Activated CD4-positive, alpha-beta T cell treated with anti-CD3 and anti-CD28 coated beads for 4 hours (primary cell): ENCODE data around the gene ADAMTSL2.

ENCODE experiments used
- DNase-seq, 2 donors: peaks; one replicate each; pipeline ENCODE4 v3.0.0-alpha.2; 2020

The ADAMTSL2 gene

DNA sequence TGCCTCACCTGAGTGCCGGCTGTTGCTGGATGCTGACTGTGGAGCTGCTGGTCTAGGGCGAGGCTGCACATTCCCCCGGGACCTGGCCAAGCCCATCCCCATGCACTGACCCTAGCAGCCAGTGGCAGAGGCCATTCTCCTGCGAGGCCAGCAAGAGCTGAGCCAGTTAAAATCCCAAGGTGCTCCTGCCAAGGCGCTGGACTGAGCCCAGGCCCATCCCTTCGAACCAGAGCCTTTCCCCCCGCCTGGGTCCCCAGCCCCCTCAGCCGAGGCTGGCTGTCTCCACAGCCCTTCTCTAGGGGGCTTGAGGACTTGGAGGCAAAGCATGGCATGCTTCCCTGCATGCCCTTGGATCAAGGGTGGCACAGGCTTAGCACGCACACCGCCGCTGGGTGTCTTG, 1.6 kb downstream of the ADAMTSL2 start:
- no peak for DNase-seq

DNA sequence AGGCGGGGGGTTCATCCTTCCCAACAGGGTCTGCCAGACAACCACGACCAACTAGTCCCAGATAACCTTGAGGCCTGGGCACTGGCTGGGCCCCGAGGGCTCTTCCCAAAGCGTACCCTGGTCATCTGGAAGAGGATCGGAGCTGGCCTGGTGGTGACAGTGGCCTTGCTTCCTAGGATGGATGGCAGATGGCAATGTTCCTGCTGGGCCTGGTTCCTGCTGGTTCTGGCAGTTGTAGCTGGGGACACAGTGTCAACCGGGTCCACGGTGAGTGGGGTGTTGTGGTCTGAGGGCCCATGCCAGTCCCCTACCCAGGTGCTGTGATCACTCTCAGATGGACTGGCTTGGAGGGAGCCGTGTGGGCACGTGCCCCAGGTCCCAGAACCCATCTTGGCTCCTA, 2.0 kb downstream of the ADAMTSL2 start:
- DNase-seq, result no peak

GRCh38 chr9:133537257-133537656, 2.8 kb downstream of the ADAMTSL2 start:
- no peak for DNase-seq

GRCh38 chr9:133538176-133538575, 3.7 kb downstream of the ADAMTSL2 start:
- DNase-seq, result no peak

DNA sequence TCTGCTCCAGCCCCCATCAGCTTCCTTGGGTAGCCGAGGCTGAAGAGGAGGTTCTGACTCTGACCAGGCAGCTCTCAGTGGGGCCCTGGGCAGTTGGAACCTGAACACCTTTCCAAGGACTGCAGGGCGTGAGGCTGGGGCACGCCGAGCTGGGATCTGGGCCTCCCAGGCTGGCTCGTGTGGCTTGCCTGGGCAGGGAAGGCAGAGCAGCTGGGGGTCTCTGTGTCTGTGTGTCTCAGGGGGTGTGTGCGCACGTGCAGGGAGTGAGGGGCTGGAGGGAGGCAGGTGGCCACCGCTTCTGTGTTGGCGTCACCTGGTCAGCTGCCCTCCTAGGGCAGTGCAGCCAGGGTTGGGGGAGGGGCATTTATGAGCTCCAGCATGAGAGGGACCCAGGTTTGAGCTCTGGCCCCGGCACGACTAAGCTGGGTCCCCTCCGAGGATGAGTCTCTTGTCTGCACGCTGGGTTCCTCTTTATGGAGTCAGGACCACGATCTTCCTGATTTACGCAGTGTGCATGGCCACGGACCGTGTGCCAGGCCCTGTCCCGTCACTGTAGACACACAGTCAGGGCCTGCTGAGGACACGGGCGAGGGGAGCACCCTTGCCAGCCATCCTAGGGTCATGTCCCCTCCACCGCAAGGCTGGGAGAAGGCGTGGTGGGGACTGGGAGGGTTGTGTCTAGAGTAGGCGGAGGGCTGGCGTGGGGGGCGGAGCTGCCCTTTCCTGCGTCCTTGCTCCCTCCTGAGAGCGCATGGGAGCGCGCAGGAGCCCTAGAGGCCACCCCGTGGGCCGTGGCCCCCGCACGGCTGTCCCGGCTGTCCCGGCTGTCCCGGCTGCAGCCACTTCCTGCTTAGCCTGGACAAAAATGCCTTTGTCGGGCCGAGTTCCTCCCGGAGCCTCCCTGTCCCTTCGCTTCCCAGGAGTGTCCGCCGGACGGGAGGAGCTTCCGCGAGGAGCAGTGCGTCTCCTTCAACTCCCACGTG, 4.6 kb downstream of the ADAMTSL2 start:
- DNase-seq, result no peak

- no peak for DNase-seq
These were observed 5.6 kb downstream of the ADAMTSL2 start for GRCh38 chr9:133539991-133540697.

DNA sequence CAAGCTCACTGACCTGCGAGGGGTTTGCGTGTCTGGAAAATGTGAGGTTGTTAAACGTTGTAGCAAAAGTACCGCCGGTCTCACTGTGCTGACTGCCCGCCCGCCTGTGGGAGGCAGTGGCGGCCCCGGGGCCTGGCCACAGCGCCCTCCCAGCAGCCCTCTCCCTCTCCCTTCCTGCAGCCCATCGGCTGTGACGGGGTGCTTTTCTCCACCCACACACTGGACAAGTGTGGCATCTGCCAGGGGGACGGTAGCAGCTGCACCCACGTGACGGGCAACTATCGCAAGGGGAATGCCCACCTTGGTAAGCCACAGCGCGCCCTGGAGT, 6.2 kb downstream of the ADAMTSL2 start:
- DNase-seq, result no peak

DNA sequence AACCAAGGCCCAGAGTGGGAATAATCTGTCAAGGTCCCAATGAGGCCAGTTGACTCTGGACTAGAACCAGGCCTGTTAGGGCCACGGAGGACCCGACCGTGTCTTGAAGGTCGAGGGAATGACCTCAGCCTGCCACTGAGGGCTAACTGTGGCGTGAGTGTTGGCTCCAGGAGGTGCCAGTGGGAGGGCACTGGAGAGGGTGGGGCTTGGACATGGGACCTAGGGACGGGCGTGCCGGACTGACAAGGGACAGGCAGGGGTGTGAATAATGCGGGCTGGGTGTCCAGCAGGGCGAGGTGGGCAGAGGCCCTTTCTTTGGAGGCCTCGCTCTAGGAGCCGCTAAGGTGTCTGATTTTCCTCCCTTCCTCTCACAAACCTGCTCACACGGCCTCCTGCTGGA, 7.5 kb downstream of the ADAMTSL2 start:
- no peak for DNase-seq

DNA sequence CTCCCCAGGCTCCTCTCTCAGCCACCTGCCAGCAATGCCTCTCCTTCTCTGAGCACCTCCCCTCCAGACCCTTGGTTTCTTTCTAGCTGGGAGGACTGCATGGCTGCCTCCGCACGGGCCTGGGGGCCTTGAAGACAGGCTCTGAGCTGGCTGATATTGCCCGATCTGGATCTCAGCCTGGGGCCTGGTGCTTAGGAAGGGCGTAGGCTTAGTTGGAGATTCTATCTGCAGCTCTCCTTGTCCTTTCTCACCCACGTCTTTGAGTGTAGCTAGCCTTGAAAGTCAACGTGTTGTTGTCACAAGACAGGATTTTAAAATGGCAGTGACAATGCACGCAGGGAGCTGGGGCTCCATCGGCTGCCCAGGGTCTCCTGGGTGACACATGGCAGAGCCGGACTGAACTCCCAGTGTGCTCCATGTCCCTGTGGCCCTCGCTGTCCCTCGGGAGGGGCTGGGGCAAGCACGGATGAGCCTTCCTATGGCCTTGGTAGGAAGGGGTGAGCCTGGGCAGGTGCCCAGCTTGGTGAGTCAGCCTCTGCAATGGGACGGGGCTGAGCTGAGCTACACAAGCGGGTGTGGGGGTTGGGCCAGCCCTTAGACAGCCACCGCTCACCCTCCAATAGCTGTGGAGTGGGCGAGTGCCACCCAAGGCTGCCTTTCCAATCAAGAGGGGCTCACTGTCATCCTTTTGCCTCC, 9.4 kb downstream of the ADAMTSL2 start:
- no peak for DNase-seq

- DNase-seq, result no peak
These were observed 11.2 kb downstream of the ADAMTSL2 start for GRCh38 chr9:133545494-133546286.

GRCh38 chr9:133546287-133546680, 11.8 kb downstream of the ADAMTSL2 start:
- no peak for DNase-seq

DNA sequence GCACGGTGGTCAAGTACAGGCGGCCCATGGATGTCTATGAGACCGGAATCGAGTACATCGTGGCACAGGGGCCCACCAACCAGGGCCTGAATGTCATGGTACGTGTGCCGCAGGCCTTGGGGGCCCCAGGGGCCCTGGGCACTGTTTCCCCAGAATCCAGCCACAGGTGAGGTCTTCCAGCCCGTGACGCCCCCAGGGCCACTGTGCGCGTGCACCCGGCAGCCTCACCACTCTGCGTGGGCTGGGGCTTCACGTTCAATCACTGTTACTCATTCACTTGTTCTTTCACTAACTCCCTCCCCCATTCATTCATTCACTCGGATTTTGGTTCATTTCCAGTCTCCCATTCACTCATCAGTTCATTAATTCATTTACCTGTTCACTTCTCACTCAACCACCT, 12.6 kb downstream of the ADAMTSL2 start:
- no peak for DNase-seq

- no peak for DNase-seq
These were observed 16.9 kb downstream of the ADAMTSL2 start for GRCh38 chr9:133551446-133551845.

DNA sequence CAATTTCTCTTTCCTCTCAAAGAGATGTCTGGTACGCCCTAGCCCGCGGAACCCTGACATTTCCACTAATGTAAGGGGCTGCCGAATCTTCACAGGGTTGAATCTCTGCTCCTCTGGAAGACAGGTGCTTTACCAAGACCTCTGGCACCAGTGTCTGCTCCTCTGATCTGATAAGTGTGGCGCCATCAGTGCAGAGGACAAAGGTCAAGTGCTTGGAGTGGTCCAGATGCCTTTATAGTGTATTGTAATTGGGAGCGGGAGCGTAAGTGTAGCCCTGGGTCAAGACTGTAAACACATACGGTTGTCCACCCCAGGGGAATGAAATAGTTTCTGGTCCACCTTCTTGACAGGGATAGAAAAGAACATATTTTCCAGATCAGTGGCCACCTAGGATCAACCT, 17.7 kb downstream of the ADAMTSL2 start:
- DNase-seq, result no peak

GRCh38 chr9:133553123-133553522, 18.6 kb downstream of the ADAMTSL2 start:
- no peak for DNase-seq

DNA sequence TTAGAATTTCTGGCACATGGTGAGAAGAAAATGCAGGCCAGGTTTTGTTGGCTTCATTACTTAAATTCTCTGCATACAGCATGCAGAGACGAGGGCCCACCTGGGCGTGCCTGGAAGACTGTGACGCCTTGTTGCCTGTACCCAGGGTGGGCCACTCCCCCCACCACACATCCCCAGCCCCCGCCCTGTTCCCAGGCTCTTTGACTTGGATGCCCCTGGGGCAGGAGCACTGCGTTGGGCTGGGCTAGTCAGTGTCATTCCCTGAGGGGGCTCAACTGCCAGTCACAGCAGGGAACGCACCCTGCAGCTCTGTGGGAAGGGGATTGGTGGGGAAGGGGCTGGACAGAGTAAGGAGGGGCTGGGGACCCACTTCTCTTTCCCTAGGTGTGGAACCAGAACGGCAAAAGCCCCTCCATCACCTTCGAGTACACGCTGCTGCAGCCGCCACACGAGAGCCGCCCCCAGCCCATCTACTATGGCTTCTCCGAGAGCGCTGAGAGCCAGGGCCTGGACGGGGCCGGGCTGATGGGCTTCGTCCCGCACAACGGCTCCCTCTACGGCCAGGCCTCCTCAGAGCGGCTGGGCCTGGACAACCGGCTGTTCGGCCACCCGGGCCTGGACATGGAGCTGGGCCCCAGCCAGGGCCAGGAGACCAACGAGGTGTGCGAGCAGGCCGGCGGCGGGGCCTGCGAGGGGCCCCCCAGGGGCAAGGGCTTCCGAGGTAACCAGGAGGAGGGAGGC, 19.6 kb downstream of the ADAMTSL2 start:
- DNase-seq, result no peak

- no peak for DNase-seq
These were observed 20.2 kb downstream of the ADAMTSL2 start for GRCh38 chr9:133554729-133555128.

DNA sequence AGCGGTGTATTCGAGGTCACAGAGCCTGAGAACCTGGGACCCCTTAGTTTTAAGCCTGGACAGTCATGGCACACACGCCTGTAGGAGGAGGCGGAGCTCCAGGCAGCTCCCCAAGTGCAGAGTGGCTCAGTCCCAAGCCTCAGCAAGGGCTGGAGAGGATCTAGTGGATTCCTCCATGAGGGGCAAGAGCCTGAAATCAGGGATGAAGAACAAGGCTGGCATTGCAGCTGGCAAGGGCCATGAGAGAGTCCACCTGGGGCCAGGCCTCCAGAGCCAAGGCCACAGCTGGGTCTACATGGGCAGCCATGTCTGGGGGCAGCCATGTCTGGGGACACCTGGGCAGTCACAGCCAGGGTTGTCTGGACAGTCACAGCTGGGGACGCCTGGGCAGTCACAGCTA, 21.9 kb downstream of the ADAMTSL2 start:
- no peak for DNase-seq

GRCh38 chr9:133557581-133557980, 23.1 kb downstream of the ADAMTSL2 start:
- DNase-seq, result no peak

DNA sequence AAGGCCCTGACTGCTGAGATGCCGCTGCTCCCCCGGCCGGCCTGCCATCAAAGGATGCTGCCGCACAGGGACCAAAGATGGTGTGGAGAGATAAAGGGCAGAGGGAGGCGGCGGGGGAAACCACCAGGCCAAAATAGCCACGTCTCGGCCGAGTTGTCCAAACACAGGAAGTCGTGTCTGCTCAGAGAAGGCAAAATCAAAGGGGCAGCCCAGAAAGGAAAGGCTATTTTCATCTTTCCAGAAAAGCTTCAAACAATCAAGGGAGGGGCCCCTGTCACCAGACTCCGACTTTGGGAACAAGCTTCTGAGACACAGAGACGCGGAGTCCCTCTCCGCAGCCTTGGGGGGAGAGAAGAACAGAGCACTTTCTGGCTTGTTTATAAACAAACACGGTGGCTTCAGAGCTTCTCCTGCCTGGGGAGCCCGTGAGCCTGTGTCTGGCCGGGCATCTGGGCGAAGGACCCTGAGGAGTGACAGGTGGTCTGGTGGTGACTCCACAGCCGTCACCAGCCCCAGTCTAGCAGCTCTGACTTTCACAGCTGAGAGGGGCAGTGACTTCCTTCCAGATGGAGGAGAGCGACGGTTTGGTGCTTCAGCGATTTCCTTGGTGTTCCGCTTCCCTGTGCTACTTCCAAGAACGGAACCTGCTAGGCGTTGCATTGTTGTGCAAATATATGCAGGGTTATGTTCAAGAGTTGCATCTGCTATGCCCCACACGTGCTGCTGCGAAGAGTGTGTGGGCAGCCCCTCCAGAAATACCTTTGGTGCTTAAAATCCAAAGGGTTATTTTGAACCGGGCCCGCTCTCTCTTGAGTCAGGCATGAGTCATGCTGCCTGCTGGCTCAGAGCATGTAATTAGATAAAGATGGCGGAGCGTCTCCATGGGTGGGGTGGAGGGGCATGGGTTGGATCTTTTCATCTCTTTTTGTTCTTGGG, 24.0 kb downstream of the ADAMTSL2 start:
- peak in 1 of 2 donors; percentile 33 for DNase-seq

DNA sequence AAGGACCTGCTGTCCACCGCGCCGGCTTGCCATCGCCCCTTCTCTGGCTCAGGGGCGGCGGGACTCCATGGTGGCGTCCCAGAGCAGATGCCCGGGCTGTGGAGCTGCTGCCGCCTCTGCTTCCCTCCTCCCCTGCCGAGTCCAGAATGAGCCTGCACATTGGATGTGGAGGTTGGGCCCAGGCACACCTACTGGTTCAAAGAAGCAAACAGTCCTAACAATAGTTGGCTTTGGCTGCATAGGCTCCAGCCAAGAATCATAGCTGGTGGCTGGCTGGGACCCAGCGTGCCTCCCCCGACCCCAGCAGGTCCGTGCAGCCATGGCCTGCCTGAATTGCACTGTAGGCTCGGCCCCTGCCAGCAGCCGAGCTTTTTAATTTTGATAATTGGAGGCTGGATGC, 25.8 kb downstream of the ADAMTSL2 start:
- DNase-seq, result no peak
